CD14-positive monocyte (primary cell): ENCODE measurements around the gene CDKN1C. TPM values are rescaled to one million over a fixed set of nuclear protein-coding genes. Genes with fewer than 3 reads are reported as not detected.

Experiments used
- DNase-seq, 3 donors: peaks; one replicate each; pipeline ENCODE4 v3.0.0-alpha.2; 2011 to 2022
- H2AFZ ChIP-seq: 2 replicates; pipeline ENCODE4 v1.6.0; 2012; ENCODE audit warnings: mild to moderate bottlenecking, low read depth, low read length, inconsistent platforms; ENCODE audit not compliant: insufficient read depth, poor library complexity, severe bottlenecking
- H3K27ac ChIP-seq, 2 donors: 1 replicate in 1 of 2; 2 replicates in 1 of 2; pipeline ENCODE4 v1.5.1; 2012 to 2013; ENCODE audit warnings: low read length in 2 of 2, control low read depth in 1 of 2, inconsistent platforms in 1 of 2, low read depth in 1 of 2, mild to moderate bottlenecking in 1 of 2
- H3K27me3 ChIP-seq, 2 donors: one replicate each; pipeline versions ENCODE4 v1.6.0 to v1.6.1; 2011 to 2013; ENCODE audit warnings: low read length in 2 of 2; ENCODE audit not compliant: control insufficient read depth in 2 of 2, insufficient read depth in 2 of 2
- H3K36me3 ChIP-seq, 2 donors: replicated peaks in 1 of 2; 1 replicate in 1 of 2; 2 replicates in 1 of 2; pipeline versions ENCODE4 v1.5.1 to v1.6.1; 2012 to 2013; ENCODE audit warnings: low read length in 2 of 2, control low read depth in 1 of 2, inconsistent platforms in 1 of 2, mild to moderate bottlenecking in 1 of 2; ENCODE audit not compliant: insufficient read depth in 2 of 2, control insufficient read depth in 1 of 2
- H3K4me1 ChIP-seq, 2 donors: 1 replicate in 1 of 2; 2 replicates in 1 of 2; pipeline versions ENCODE4 v1.5.1 to v1.6.1; 2012 to 2013; ENCODE audit warnings: low read length in 2 of 2, control low read depth in 1 of 2, inconsistent platforms in 1 of 2, mild to moderate bottlenecking in 1 of 2, moderate library complexity in 1 of 2; ENCODE audit not compliant: insufficient read depth in 2 of 2, control insufficient read depth in 1 of 2
- H3K4me2 ChIP-seq: replicated peaks from 2 replicates; pipeline ENCODE3; 2012; ENCODE audit warnings: low read length, moderate library complexity, mild to moderate bottlenecking; ENCODE audit not compliant: poor library complexity, severe bottlenecking; ENCODE audit errors: extremely low read depth
- H3K4me3 ChIP-seq, 3 experiments: fragments of 200-600 bp in 1 of 3; sonication (generic) in 1 of 3; replicated peaks in 1 of 3; 1 replicate in 2 of 3; 2 replicates in 1 of 3; pipeline ENCODE4 v1.5.1; 2011 to 2013; ENCODE audit warnings: low read length in 3 of 3, mild to moderate bottlenecking in 3 of 3, control low read depth in 2 of 3, low read depth in 2 of 3, inconsistent platforms in 1 of 3, moderate library complexity in 1 of 3
- H3K79me2 ChIP-seq: 2 replicates; pipeline ENCODE4 v1.6.0; 2012; ENCODE audit warnings: mild to moderate bottlenecking, control low read depth, inconsistent platforms, low read length, moderate library complexity; ENCODE audit not compliant: insufficient read depth
- H3K9ac ChIP-seq: 2 replicates; pipeline ENCODE4 v1.6.0; 2017; ENCODE audit warnings: low read length, mild to moderate bottlenecking; ENCODE audit not compliant: insufficient read depth, poor library complexity, severe bottlenecking
- H3K9me3 ChIP-seq, 2 donors: replicated peaks in 1 of 2; 1 replicate in 1 of 2; 2 replicates in 1 of 2; pipeline versions ENCODE4 v1.5.1 to v1.6.1; 2012 to 2013; ENCODE audit warnings: low read length in 2 of 2, control low read depth in 1 of 2; ENCODE audit not compliant: control insufficient read depth in 1 of 2, insufficient read depth in 1 of 2
- H4K20me1 ChIP-seq: 2 replicates; pipeline ENCODE4 v1.6.0; 2012; ENCODE audit warnings: mild to moderate bottlenecking, low read length, control low read depth, moderate library complexity; ENCODE audit not compliant: insufficient read depth
- H3K27ac Mint-ChIP-seq, 7 donors: one replicate each; pipeline ENCODE4 v1.8.0; 2020; ENCODE audit warnings: mild to moderate bottlenecking in 7 of 7, mixed read lengths in 7 of 7, moderate library complexity in 6 of 7, inconsistent platforms in 2 of 7
- H3K27me3 Mint-ChIP-seq, 3 donors: one replicate each; pipeline ENCODE4 v1.8.0; 2021 to 2022; ENCODE audit warnings: low read depth in 3 of 3, mild to moderate bottlenecking in 3 of 3, mixed read lengths in 3 of 3, moderate library complexity in 3 of 3, inconsistent platforms in 1 of 3
- H3K36me3 Mint-ChIP-seq, 2 donors: one replicate each; pipeline ENCODE4 v1.8.0; 2020; ENCODE audit warnings: mixed read lengths in 2 of 2, inconsistent platforms in 1 of 2, mild to moderate bottlenecking in 1 of 2
- H3K4me1 Mint-ChIP-seq: one replicate; pipeline ENCODE4 v1.8.0; 2020; ENCODE audit warnings: mild to moderate bottlenecking, mixed read lengths
- H3K4me3 Mint-ChIP-seq, 2 donors: one replicate each; pipeline ENCODE4 v1.8.0; 2020; ENCODE audit warnings: mild to moderate bottlenecking in 2 of 2, mixed read lengths in 2 of 2, moderate library complexity in 1 of 2
- H3K9me3 Mint-ChIP-seq, 7 donors: one replicate each; pipeline ENCODE4 v1.8.0; 2020 to 2022; ENCODE audit warnings: mixed read lengths in 7 of 7, mild to moderate bottlenecking in 6 of 7, moderate library complexity in 6 of 7, inconsistent platforms in 2 of 7
- CTCF ChIP-seq: fragments of 200-600 bp; IDR thresholded peaks from one replicate; pipeline ENCODE4 v1.8.0; 2022; ENCODE audit warnings: antibody characterized with exemption, mild to moderate bottlenecking
- WGBS: methylation state at CpG from one replicate; pipeline ENCODE4 v1.1.5; 2013; ENCODE audit warnings: missing lambda C conversion rate; ENCODE audit not compliant: insufficient coverage; 5-methylcytosine and 5-hydroxymethylcytosine counted together
- intact Hi-C, 2 donors: fragments of 100-400 bp; cut with micrococcal nuclease; formaldehyde crosslinking; loops; one replicate each; pipeline versions ENCODE4 v1.15.0 to v1.15.1; 2023
- polyA plus RNA-seq, 3 donors: library from polyadenylated mRNA; depleted of rRNA in 1 of 3; unstranded in 2 of 3; stranded (reverse) in 1 of 3; fragments of 300-500 nt in 2 of 3; fragments of >200 nt in 1 of 3; fragmentation: Illumina TruSeq in 2 of 3; gene quantifications; 1 replicate in 2 of 3; 2 replicates in 1 of 3; pipeline ENCODE4 v1.2.3, GENCODE V29; 2012 to 2021

CDKN1C gene
- polyA plus RNA-seq, 3 donors: 3.2 to 36.4 (median 4.7) TPM

DNA sequence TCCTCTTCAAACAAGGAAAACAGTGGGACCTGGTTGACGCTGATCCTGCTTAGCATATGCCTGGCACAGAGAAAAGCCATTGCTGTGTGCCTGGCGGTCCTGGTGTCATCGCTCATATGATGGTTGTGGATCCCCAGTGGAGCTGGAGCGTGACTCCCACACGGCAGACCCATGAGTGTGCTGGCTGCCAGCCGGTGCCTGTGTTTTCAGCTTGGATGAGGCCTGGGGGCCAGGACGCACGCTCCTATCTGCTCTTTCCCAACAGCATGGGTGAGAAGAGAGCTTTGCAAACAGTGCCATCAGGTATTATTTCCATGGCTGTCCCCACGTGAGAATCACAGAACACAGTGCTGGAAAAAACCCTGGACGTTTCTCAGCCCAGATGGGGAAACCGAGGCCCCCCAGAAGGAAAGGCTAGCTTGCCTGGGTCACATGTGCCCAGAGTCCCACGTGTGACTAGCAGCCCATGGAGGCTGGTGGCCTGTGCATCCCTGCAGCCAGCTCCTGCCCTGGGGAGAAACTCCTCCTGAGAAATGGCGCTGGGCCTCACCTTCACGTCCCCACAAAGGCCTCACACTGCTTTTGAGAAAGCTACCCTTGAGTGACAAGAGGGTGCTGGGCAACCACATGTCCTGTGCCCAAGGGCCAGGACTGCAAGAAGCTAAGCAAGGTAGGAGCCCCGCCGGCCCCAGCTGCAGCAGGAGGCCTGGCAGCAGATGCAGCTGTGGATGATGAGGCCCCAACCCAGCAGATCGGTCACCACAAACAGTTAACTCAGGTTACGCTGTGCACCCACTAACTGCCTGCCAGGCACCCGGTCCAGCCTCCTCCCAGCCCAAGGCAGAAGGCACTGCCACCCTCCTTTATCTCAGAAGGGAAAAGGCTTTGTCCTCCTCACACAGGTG lies 4.2 kb downstream of the CDKN1C start:
- no peak overlapping the region for H3K27ac ChIP-seq
- H2AFZ ChIP-seq: no peak overlapping the region
- peaks cover 0 to 14% of the 10 kb centered on the region in 2 donors for H3K9me3 ChIP-seq
- peaks cover 27 to 47% (median 37%) of the 10 kb centered on the region in 3 donors for H3K27me3 Mint-ChIP-seq
- H3K4me1 Mint-ChIP-seq: peaks cover 9% of the 10 kb centered on the region
- H3K36me3 Mint-ChIP-seq: peaks cover 0 to 9% of the 10 kb centered on the region in 2 donors
- H3K4me1 ChIP-seq: peaks cover 10 to 21% of the 10 kb centered on the region in 2 donors
- no peaks in the 10 kb centered on the region for H3K36me3 ChIP-seq
- no peak overlapping the region for H3K27ac Mint-ChIP-seq
- TF ChIP-seq CTCF: no peak
- no peak overlapping the region for H3K4me3 Mint-ChIP-seq
- intact Hi-C loops: loop anchor here in 1 of 2 donors (10.0 kb wide), 2 partner anchors 187 to 577 kb away; partner anchors contain the start of genes C11orf21, KCNQ1OT1 and TSPAN32
- peaks cover 5 to 27% (median 12%) of the 10 kb centered on the region in 7 donors for H3K9me3 Mint-ChIP-seq
- 94% methylated on average over 17 of the region's 19 CpGs for WGBS
- no peak overlapping the region for H3K4me3 ChIP-seq
- H4K20me1 ChIP-seq: no peaks in the 10 kb centered on the region
- no peak for DNase-seq
- no peaks in the 10 kb centered on the region for H3K79me2 ChIP-seq
- no peak overlapping the region for H3K4me2 ChIP-seq
- H3K27me3 ChIP-seq: peaks cover 9 to 30% of the 10 kb centered on the region in 2 donors
- H3K9ac ChIP-seq: no peak overlapping the region

DNA sequence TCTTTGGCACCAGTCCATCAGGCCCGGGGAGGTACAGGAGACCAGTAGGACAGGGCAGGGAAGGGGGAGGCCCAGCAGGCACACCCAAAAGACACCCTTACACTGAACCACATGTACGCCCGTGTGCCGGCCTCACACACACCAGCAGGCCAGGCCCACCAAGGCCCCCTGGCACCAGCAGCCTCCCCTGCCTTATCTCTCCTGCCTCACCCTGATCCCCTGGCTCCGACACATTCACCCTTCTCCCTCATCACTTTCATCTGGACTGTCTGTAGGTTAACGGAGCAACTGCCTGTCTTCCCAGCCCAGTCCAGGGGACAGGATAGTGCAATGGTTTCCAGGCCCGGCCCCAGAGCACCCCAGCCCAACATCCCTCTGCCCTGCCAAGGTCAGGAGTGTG lies 4.9 kb downstream of the CDKN1C start:
- Histone ChIP-seq H4K20me1 (no peaks in the 10 kb centered on the region), H2AFZ (no peak overlapping the region), H3K27ac (no peak overlapping the region), H3K9me3 (peaks cover 0 to 14% of the 10 kb centered on the region in 2 donors), H3K79me2 (no peaks in the 10 kb centered on the region), H3K9ac (no peak overlapping the region), H3K36me3 (no peaks in the 10 kb centered on the region), H3K4me3 (no peak overlapping the region), H3K4me1 (peaks cover 8 to 18% of the 10 kb centered on the region in 2 donors), H3K4me2 (no peak overlapping the region), H3K27me3 (peaks cover 9 to 28% of the 10 kb centered on the region in 2 donors)
- peaks cover 8% of the 10 kb centered on the region for H3K4me1 Mint-ChIP-seq
- no peak overlapping the region for H3K4me3 Mint-ChIP-seq
- DNase-seq: no peak
- H3K27ac Mint-ChIP-seq: no peak overlapping the region
- H3K36me3 Mint-ChIP-seq: peaks cover 0 to 9% of the 10 kb centered on the region in 2 donors
- 91% methylated on average over 6 of the region's 7 CpGs for WGBS
- peaks cover 5 to 27% (median 12%) of the 10 kb centered on the region in 7 donors for H3K9me3 Mint-ChIP-seq
- intact Hi-C loops: loop anchor here in 1 of 2 donors (10.0 kb wide), 2 partner anchors 186 to 576 kb away; partner anchors contain the start of genes C11orf21, KCNQ1OT1 and TSPAN32
- TF ChIP-seq CTCF: no peak
- peaks cover 27 to 45% (median 37%) of the 10 kb centered on the region in 3 donors for H3K27me3 Mint-ChIP-seq
